ENCODE results near the gene RPRD1A.
A peak's percentile ranks its signal among the peaks of the same experiment; 100 is the strongest.
"Not testable (repeated sequence)": the region's sequence is repeated elsewhere in the genome, so short reads cannot be mapped to it uniquely, and the experiment has no call there.

Gene RPRD1A

DNA sequence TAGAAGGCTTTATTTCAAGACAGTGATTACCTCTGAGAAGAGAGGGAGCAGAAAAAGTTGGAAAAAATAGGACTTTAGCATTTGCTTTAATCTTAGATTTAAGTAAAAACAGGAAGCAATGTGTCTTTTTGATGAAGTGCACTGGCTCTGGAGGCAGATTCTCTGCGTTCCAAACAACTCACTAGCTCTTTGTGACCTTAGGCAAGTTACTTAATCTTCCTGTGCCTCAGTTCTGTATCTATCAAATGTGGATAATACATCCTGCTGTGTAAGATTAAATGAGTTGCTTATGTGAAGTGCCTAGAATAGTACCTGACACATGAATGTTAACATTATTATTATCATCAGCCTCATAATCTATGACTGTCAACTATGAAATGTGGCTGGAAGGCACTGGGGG, 42.3 kb downstream of the RPRD1A start:
- no peak for DNase-seq

DNA sequence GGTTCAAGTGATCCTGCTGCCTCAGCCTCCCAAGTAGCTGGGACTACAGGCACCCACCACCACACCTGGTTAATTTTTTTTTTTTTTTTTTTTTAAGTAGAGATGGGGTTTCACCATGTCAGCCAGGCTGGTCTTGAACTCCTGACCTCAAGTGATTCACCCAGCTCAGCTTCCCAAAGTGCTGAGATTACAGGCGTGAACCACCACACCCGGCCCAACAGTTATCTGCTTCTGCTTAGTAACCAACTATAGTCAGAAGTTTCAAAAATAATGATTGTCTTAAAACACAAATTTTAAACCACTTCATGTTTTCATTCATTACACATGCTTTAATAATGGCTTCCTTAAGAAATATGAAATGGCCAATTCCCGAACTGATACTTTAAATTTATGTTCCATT, 43.1 kb downstream of the RPRD1A start:
- DNase-seq: not testable (repeated sequence)

DNA sequence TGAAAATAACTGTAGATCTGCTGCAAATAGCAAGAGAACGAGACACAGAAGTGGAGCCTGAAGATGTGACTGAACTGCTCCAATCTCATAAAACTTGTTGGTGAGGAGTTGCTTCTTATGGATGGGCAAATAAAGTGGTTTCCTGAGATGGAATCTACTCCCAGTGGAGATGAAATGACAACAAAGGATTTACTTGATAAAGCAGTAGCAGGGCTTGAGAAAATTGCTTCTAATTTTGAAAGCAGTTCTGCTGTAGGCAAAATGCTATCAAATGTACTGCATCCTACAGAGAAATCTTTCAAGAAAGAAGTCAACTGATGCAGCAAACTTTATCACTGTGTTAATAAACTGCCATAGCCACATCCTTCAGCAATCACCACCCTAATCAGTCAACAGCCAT, 44.0 kb downstream of the RPRD1A start:
- no peak for DNase-seq

DNA sequence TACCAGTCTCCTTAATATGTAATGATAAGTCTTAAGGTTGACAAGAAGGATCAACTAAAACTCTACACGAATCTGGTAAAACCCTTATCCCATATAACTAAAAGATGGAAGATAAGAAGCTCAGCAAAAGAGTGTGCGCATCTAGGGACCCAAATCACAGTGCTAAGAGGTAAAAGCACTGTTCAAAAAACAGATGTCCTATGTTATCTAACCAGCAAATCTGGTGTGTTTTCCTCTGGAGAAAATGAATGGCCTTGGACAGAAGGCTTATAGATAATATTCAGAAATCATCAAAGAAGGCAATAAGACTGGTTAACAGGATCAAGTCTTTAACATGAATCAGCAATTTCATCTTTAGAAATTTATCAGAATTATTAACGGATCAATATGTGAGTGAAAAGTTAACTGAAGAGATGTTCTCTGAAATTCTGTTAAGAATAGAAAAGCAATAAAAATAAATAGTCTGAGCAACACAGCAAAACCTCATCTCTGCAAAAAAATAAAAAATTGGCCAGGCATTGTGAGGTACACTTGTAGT, 47.1 kb downstream of the RPRD1A start:
- no peak for DNase-seq

DNA sequence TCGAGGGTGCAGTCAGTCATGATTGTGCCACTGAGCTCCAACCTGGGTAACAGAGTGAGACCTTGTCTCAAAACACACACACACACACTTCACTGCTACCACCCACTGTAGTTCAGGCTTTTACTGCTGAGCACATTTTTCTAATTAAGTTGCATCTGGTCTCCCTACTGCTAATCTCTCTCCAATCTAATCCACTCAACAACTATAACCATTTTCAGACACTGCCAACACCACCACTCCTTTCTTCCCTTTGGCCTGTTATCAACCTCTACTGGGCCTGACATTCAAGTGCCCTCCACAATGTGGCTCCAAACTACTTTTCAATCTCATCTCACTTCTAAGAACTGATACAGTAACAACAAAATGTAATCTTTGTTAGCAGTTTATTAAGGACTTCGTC, 50.1 kb downstream of the RPRD1A start:
- DNase-seq: no peak

DNA sequence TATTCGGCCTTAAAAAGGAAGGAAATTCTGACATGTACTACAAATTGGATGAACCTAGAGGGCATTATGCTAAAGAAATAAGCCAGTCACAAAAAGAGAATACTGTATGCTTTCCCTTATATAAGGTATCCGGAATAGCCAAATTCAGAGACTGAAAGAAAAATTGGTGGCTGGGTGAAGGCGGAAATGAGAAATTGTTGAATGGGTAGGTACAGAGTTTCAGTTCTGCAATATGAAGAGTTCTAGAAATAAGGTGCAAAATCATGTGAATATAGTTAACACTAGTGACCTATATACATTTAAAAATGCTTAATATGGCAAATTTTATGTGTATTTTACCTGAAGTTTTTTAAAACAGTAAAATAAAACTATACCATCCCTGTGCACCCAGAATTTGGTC, 51.7 kb downstream of the RPRD1A start:
- no peak for DNase-seq

DNA sequence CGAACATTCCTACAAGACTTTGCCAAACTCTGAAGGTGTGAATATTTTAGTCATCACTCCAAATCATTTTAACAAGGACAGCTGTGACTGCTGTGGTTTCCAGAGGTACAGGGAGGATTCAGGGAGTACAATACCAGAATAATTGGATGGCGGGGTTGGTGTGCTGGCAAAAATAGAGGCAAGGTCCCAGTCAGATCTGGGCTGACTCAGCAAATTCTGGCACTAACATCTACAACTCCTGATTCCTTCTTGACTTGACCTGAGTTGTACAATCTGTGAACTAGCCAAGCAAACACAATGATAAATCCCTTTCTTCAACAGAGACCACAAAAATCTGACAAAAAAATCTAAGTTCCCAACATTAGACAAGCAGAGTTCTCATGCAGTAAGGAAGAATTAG, 54.5 kb downstream of the RPRD1A start:
- DNase-seq: no peak

DNA sequence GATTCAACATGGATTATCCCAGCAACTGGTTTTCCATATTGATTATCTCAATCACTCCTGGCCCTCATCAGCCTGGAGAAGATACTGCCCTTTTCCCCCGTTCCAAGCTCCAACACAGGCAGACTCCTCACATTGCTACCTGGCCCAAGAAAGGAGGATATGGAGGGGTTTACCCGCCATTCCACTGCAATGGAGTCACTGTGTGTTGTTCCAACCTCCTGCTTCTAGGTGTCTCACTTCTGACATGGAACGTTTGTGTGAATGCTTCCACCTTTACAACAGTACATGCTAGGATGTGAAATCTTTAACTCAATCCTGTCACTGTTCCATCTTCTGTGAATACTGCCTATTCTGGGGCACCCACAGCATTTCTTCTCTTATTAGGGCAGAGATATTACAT, 58.1 kb downstream of the RPRD1A start:
- no peak for DNase-seq

DNA sequence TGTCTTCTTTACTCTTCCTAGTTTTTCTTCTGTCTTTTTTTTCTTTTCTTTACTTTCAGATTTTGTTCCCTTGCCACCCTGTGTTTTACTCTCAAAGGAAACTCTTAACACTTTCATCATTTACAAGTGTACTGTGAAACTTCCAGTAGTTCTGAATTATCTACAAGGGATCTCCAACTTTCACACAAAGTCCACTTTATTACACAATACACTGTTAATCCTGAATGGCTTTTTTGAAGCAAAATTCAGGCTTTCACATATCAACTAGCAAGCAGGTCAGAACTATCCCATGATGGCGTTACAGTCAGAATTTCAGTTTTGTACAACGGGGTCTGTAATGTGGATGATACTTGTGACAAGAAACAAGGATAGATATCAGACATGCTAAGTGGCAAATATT, 60.4 kb downstream of the RPRD1A start:
- DNase-seq: no peak

DNA sequence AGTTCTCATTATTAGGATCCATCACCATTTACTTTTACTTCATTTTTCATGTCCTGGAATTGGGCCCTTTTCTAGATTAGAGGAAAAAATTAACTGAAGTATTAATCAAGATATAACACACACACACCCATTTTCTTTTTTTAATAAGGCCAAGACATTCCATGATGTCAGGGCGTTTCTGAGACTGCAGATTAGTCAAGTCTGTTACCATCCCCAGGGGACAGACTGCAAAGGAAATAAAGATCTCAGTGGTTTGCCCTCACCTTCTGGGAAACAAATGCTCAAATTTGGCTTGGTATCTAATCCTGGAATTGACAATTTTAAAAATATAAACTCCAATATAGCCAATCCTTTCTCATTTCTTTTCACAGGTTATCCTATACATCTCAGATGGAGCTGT, 67.4 kb downstream of the RPRD1A start:
- no peak for DNase-seq

DNA sequence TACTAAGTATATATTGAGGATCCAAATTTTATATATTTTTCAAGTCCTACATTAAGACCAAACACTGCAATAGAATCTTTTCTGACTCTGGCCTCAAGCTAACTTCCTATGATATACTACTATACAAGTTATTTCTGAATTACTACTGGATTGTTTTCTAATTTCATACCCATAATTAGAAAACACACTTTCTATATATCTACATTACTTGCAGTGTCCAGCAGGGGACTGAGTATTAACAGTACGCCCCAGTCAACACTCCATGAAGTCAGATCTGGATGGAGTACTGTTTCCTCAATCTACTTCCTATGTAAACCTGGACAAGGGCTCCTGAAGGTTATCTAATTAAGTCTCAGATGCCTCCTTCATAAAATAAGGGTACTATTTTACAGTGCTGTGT, 68.4 kb downstream of the RPRD1A start:
- no peak for DNase-seq

DNA sequence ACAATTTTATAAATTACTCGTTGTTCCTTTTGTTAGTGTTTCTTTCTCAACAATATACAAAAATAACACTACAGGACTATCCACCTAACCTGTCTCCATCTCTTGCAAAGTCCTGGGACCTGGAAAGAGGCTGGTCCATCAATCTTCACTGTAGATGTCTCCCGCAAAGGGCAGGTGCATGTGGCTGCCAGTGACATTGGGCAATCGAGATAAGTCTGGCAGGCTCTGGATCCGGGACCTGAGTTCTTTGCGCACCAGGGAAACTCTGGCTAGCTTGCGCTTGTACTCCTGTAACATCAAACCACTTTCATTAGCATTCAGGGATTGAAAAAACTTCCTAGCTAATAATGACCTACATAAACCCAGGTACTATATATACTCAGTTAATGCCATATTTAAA, 74.3 kb downstream of the RPRD1A start:
- no peak for DNase-seq

DNA sequence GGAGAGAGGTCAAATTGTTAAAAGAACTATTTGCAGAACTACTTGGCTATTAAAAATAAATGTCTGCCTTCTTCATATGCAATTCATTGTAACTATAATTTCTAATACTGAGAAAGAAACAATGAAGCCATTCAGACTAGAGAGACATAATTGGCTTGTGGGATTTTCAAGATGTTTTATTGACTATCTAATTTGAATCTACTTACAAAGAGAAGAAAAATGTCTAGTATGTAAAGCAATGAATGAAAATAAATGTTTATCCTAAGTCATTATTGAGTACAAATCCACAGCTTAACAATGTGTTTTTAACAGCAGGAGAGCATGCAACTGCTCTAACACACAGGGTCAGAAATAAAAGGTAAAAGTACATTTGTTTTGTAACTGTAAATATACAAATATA, 75.7 kb downstream of the RPRD1A start:
- no peak for DNase-seq

DNA sequence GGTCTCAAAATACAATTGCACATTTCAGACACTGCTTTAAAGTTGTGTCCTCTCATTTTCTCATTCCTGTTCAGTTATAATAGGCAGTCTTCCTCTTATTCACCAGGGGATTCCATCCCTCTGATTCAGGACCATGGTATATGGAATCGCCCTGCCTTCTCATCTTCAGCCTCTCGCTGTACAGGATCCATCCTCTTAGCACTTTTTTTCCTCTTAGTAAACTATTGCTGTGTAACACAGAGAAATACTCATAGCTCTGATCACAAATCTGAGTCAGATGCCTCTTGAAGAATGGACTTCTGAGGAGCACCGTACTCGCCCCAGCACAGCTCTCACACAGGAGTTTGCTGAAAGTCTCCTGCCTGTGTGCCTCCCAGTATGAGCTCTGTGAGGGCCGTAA, 83.5 kb downstream of the RPRD1A start:
- DNase-seq: no peak

DNA sequence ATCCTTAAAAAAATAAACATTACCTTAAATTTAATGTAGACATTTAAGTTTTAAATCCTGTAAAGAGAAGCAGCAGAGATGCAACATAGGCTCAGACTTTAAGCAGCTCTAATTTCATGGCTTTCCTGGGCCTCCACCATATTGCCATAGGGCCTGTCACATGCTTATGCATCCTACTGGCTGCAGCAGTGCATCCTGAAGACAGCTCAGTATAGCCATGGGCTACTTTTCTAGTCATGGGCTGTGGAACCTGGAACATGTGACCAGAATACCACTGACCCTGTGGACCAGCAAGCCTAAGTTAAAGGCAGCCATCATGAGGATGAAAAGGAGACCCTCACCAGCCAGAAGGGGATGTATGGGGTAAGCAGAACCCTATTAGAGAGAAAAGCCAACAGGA, 84.2 kb downstream of the RPRD1A start:
- no peak for DNase-seq

DNA sequence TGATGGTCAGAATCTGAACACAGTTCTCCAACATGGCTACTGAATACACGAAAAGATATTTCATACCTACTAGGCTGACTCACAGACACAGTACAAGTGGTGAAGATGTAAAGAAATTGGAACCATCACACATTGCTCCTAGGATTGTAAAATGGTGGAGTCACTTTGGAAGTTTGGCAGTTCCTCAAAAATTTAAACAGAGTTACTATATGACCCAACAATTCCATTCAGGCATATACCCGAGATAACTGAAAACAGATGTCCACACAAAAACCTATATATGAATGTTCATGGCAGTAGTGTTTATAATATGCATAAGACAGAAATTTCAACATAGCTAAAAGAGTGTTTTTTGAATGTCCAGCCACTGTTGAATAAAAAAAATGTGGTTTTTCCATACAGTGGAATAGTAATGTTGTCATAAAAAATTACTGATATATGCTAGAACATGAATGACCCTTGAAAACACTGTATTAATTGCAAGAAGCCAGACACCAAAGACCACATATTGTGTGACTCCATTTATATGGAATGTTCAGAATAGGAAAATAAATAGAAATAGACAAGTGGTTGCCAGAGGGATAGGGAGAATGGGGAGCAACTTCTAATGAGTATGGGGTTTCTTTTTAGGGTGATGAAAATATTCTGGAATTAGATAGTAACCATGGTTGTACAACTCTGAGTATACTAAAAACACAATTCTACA, 84.8 kb downstream of the RPRD1A start:
- no peak for DNase-seq

DNA sequence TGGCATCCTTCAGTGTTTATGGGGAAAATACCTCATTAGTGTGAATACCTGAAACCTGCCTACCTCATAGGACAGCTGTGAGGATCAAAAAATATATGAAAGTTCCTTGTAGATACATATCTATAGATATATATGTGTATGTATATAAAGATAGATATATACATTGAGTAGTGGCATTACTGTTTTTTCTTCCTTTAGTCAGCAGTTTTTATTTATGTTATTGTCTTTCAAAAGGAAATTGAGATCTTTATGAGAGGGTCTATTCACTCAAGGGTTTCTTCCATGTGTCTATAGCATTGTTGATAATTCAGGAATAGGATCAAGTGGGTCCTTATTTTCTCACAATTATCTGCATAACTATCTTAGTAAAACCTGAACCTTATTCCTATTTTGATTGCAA, 88.2 kb downstream of the RPRD1A start:
- no peak for DNase-seq

DNA sequence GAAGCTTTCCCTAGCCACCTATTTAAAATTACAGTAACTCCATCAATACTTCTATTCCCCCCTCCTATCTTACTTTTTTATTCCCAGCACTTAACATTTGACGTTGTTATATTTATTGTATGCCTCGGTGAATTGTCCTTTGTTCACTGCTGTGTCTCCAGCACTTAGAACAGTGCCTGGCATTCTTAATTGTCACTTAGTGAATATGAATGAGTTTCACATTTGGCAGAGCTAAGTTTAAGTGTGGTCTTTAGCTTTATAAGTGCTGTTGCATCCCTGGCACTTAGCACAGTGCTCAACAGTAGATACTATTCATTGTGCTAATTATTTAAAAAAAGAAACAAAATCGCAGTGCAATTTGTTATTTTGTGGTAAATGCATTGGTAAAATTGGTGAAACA, 93.2 kb downstream of the RPRD1A start:
- no peak for DNase-seq

DNA sequence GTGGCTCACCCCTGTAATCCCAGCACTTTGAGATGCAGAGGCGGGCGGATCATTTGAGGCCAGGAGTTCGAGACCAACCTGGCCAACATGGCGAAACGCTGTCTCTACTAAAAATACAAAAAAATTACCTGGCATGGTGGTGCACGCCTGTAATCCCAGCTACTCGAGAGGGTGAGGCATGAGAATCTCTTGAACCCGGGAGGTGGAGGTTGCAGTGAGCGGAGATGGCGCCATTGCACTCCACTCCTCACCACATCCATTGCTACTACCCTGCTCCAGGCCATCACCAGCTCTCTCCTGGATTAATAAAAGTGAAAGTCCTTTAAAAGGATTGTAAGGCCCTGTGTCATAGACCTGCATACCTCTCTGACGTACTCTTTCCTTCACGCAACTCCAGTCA, 93.7 kb downstream of the RPRD1A start:
- no peak for DNase-seq

DNA sequence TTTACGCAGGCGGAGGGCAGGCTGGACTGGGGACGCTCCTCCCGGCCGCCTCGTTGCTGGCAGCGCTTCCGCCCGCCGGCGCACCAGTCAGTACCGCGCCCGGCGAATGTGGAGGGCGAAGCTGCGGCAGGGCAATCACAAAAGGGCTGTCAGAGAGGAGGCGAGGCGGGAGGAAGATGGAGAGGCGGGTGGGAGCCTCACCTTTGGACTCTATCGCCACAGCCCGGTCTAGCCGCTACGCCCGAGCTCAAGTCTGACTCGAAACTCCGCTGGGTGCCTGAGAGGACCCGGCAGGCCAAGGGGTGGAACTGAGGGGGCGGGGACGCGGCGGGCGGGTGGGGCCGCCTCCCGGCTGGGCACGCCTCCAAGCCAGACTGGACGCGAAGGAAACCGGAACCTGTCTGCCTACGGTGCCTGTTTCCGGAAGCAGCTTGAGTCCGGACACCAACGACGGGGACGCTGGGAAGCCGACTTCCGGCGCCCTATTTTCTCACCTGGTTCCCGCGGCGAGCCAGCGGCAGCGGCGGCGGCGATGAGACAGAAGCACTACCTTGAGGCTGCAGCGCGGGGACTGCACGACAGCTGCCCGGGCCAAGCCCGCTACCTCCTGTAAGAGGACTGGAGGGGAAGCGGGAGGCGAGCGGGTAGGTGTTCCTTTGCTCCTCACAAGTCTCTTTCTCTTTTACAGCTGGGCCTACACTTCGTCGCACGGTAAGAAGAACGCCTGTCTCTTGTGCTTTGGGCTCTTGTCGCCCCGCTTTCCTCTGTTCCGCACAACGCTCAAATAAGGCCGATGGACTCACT, 95.0 kb downstream of the RPRD1A start, which contains the start of gene RMP24:
Gene RMP24, plus strand, starts transcription at position 483 of the 804 bp plus-strand sequence.
- DNase-seq: peak; percentile 92 to 95

DNA sequence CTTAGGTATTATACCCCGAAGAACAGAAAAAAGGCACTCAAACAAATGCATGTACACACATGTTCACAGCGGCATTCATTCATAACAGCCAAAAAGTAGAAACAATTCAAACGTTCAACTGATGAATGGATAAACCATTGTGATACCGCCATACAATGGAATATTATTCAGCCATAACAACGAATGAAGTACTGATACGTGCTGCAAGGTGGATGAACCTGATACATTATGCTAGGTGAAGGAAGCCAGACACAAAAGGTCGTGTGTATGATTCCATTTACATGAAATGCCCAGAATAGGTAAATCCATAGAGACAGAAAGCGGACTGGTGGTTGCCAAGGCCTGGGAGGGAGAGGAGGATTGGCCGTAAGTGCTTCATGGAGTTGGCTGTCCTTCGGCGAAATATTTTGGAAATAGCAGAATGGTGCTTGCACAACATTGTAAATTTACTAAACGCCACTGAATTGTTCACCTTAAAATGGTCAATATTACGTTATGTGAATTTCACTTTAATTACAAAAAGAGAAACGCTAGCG, 95.6 kb downstream of the RPRD1A start:
- no peak for DNase-seq

DNA sequence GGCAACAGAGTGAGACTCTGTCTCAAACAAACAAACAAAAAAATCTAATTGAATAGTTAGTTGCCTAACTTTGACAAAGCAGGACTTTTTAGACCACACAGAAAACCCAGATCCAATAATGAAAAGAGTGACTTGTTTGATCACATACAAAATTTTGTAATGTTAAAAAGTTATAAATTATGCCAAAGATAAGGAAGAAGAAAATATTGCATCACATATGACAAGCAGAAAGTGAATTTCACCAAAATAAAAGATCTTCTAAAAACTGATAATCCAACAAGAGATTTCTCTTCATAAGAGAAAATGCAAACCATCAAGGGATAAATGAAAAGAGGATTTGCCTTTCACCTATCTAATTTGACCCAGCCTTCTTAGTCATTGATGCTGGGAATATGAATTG, 97.7 kb downstream of the RPRD1A start:
- DNase-seq: no peak

DNA sequence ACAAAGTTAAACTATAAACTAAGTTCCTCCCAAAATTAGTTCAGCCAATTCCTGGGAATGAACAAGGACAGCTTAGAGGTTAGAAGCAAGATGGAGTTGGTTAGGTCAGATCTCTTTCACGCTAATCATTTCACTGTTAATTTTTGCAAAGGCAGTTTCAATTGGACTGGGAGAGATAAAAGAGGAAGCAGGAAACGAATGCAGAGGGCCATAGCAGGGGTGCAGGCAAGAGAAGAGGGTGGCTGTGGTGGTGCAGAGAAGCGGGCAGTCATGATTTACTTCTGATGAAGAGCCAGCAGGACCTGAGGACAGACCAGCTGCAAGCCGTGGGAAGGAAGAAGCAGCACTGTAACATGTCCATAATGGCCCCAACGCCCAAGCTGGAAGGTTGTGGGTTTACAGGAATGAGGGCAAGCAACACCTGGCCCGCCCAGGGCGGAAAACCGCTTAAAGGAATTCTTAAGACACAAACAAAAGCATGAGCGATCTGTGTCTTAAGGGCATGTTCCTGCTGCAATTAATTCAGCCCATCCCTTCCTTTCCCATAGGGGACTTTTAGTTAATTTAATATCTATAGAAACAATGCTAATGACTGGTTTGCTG, 99.0 kb downstream of the RPRD1A start:
- no peak for DNase-seq

DNA sequence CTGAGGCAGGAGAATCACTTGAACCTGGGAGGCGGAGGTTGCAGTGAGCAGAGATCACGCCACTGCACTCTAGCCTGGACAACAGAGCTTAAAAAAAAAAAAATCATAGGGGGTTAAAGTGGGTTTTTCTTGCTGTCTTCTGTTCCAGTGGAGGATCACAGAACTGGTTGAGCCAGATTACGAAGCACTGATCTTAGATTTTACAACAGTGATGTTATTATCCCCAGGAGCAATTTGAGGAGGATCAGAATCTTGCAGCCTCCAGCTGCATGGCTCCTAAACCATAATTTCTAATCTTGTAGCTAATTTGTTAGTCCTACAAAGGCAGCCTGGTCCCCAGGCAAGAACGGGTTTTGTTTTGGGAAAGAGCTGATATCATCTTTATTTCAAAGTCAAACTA, 99.5 kb downstream of the RPRD1A start:
- DNase-seq: not testable (repeated sequence)

Measured in CD4-positive, alpha-beta T cell treated with Interferon alpha-2 for 1 hour (primary cell).